Mucosa of descending colon (tissue), 3 donors: ENCODE results near the gene PPP1R3F. TPM values are rescaled to one million over a fixed set of nuclear protein-coding genes. Genes with fewer than 3 reads are reported as not detected.
A peak's percentile ranks its signal among the peaks of the same experiment; 100 is the strongest.

ENCODE experiments used
- ATAC-seq: fragments of 200-7000 bp; cut with Tn5 transposase; one replicate; pipeline ENCODE4 v1.9.1; 2020; ENCODE audit warnings: mild to moderate bottlenecking, moderate library complexity
- DNase-seq, 3 donors: peaks; one replicate each; pipeline ENCODE4 v3.0.0-alpha.2; 2020
- H3K36me3 ChIP-seq: fragments of 200-600 bp; one replicate; pipeline ENCODE4 v1.8.0; 2021; ENCODE audit warnings: low read depth, mild to moderate bottlenecking
- H3K4me1 ChIP-seq: fragments of 200-600 bp; one replicate; pipeline ENCODE4 v1.8.0; 2021; ENCODE audit warnings: low read depth, mild to moderate bottlenecking
- H3K4me3 ChIP-seq: fragments of 200-600 bp; one replicate; pipeline ENCODE4 v1.8.0; 2021; ENCODE audit warnings: mild to moderate bottlenecking
- H3K9me3 ChIP-seq: fragments of 200-600 bp; one replicate; pipeline ENCODE4 v1.8.0; 2021; ENCODE audit warnings: mild to moderate bottlenecking
- CTCF ChIP-seq: fragments of 200-600 bp; IDR thresholded peaks from one replicate; pipeline ENCODE4 v1.8.0; 2022; ENCODE audit warnings: antibody characterized with exemption, mild to moderate bottlenecking
- intact Hi-C, 2 donors: fragments of 100-400 bp; cut with DNase I in 1 of 2; cut with micrococcal nuclease in 1 of 2; formaldehyde crosslinking; loops; one replicate each; pipeline versions ENCODE4 v1.11.0 to v1.11.1; 2022; cut with DNase I, micrococcal nuclease
- total RNA-seq, 3 donors: library from RNA; stranded (reverse); fragmentation: NEBNext Ultra II Directional in 2 of 3; extraction: Animal tissue kit (Norgen Biotek cat#: 25700) in 2 of 3; gene quantifications; one replicate each; pipeline versions ENCODE4 v1.2.1 to v1.2.4, GENCODE V29; 2021 to 2023
- donor health status: DM: no; HTN: no; CAD: no; lungs with moderate emphysema.
- donor health status: DM: no; HTN: no; CAD: no.
- donor health status: DM: no; HTN: yes; CAD: no.

The PPP1R3F gene
- total RNA-seq, 3 donors from 2014 or later, result 2.3 to 8.3 (median 3.0) TPM

GRCh38 chrX:49257074-49257790 is 12.4 kb upstream of the PPP1R3F start:
- Histone ChIP-seq H3K36me3 (no peaks in the 10 kb centered on the region), H3K9me3 (no peaks in the 10 kb centered on the region), H3K4me1 (no peaks in the 10 kb centered on the region), H3K4me3 (no peak overlapping the region)
- no peak for TF ChIP-seq CTCF
- ATAC-seq (no peak), DNase-seq (no peak)
- intact Hi-C loops, result no loop called here

- Histone ChIP-seq H3K4me1 (no peaks in the 10 kb centered on the region), H3K36me3 (no peaks in the 10 kb centered on the region), H3K4me3 (no peak overlapping the region), H3K9me3 (no peaks in the 10 kb centered on the region)
- DNase-seq, result no peak
- TF ChIP-seq CTCF, result no peak
- ATAC-seq, result peak; percentile 26
- intact Hi-C loops, result no loop called here
Measured at GRCh38 chrX:49257846-49258748, 11.5 kb upstream of the PPP1R3F start.

GRCh38 chrX:49258749-49259124 is 10.9 kb upstream of the PPP1R3F start:
- Histone ChIP-seq H3K4me3 (no peak overlapping the region), H3K4me1 (no peaks in the 10 kb centered on the region), H3K9me3 (no peaks in the 10 kb centered on the region), H3K36me3 (no peaks in the 10 kb centered on the region)
- no peak for ATAC-seq
- DNase-seq, result no peak
- TF ChIP-seq CTCF, result no peak
- intact Hi-C loops, result no loop called here

GRCh38 chrX:49260221-49260985 is 9.2 kb upstream of the PPP1R3F start:
- H3K36me3 ChIP-seq, result no peaks in the 10 kb centered on the region
- ATAC-seq, result no peak
- no peak for TF ChIP-seq CTCF
- no peak overlapping the region for H3K4me3 ChIP-seq
- no peaks in the 10 kb centered on the region for H3K9me3 ChIP-seq
- no peak for DNase-seq
- intact Hi-C loops, result no loop called here
- no peaks in the 10 kb centered on the region for H3K4me1 ChIP-seq

GRCh38 chrX:49262603-49263002 is 7.0 kb upstream of the PPP1R3F start:
- no peaks in the 10 kb centered on the region for H3K36me3 ChIP-seq
- no peak for ATAC-seq
- no peaks in the 10 kb centered on the region for H3K4me1 ChIP-seq
- intact Hi-C loops, result no loop called here
- no peak overlapping the region for H3K4me3 ChIP-seq
- H3K9me3 ChIP-seq, result no peaks in the 10 kb centered on the region
- no peak for DNase-seq
- no peak for TF ChIP-seq CTCF
